GM10248 (cell line): Measurements from ENCODE around the gene TNFRSF12A.

Source experiments
- CTCF ChIA-PET: fragments of 300-600 bp; sonication (Branson Sonifier 250); formaldehyde crosslinking; extraction: SDS; loops from one replicate; lab custom pipeline; 2021; ENCODE audit warnings: antibody characterized with exemption; lab: Yijun Ruan, JAX
- POLR2A ChIA-PET: fragments of 350-650 bp; sonication (Branson Sonifier 250); formaldehyde crosslinking; extraction: SDS; loops from one replicate; lab custom pipeline; 2020; ENCODE audit warnings: antibody characterized with exemption; lab: Yijun Ruan, JAX
- DNase-seq: peaks from one replicate; pipeline ENCODE4 v3.0.0; 2012; ENCODE audit errors: extremely low spot score
- CTCF ChIP-seq: IDR thresholded peaks from 2 replicates; pipeline ENCODE4 v1.5.1; 2012; ENCODE audit warnings: mild to moderate bottlenecking, low read depth; ENCODE audit errors: extremely low read depth, missing control alignments, control extremely low read depth

TNFRSF12A gene

GRCh38 chr16:2983706-2984136 lies 36.4 kb upstream of the TNFRSF12A start:
- peak; percentile 96 for TF ChIP-seq CTCF
- ChIA-PET POLR2A (no interaction called here), CTCF (interaction anchor here (0.9 to 3.3 kb wide), 10 partner anchors 9 to 57 kb away, joined by 3 to 13 read pairs (median 4); no protein-coding TSS in a partner anchor)
- DNase-seq: peak; percentile 88

GRCh38 chr16:2985462-2985861 lies 34.7 kb upstream of the TNFRSF12A start:
- TF ChIP-seq CTCF: no peak
- ChIA-PET POLR2A (no interaction called here), CTCF (interaction anchor here (1.5 to 3.3 kb wide), 2 partner anchors 11 to 59 kb away, joined by 3 to 12 read pairs; no protein-coding TSS in a partner anchor)
- DNase-seq: no peak

GRCh38 chr16:2985893-2986355 lies 34.2 kb upstream of the TNFRSF12A start:
- CTCF ChIA-PET: interaction anchor here (1.5 to 3.3 kb wide), 2 partner anchors 10 to 59 kb away, joined by 3 to 12 read pairs; no protein-coding TSS in a partner anchor
- TF ChIP-seq CTCF: no peak

GRCh38 chr16:2986623-2987188 lies 33.5 kb upstream of the TNFRSF12A start:
- ChIA-PET CTCF (no interaction called here), POLR2A (no interaction called here)
- no peak for DNase-seq
- TF ChIP-seq CTCF: no peak

More at GRCh38 chr16:2985893-2986355, 34.2 kb upstream of the TNFRSF12A start:
- POLR2A ChIA-PET: no interaction called here
- DNase-seq: no peak

GRCh38 chr16:2987286-2987685 lies 32.9 kb upstream of the TNFRSF12A start:
- no peak for TF ChIP-seq CTCF
- CTCF ChIA-PET: no interaction called here
- POLR2A ChIA-PET: no interaction called here
- no peak for DNase-seq

GRCh38 chr16:2987833-2988232 lies 32.3 kb upstream of the TNFRSF12A start:
- no peak for DNase-seq
- TF ChIP-seq CTCF: no peak
- POLR2A ChIA-PET: no interaction called here
- CTCF ChIA-PET: no interaction called here

GRCh38 chr16:2988590-2989099 lies 31.5 kb upstream of the TNFRSF12A start:
- ChIA-PET CTCF (no interaction called here), POLR2A (no interaction called here)
- no peak for DNase-seq
- no peak for TF ChIP-seq CTCF
